Mammary epithelial cell (primary cell): ENCODE data around the gene P2RX3.

ENCODE experiments used
- CTCF ChIP-seq, 2 donors: IDR thresholded peaks in 1 of 2; conservative IDR thresholded peaks in 1 of 2; 2 replicates each; pipeline ENCODE4 v1.5.1; 2011 to 2012; ENCODE audit warnings: inconsistent platforms in 2 of 2, low read length in 2 of 2, mild to moderate bottlenecking in 2 of 2, control low read depth in 1 of 2, low read depth in 1 of 2; ENCODE audit not compliant: insufficient read depth in 1 of 2; ENCODE audit errors: extremely low read depth in 1 of 2
- EZH2 ChIP-seq: IDR thresholded peaks from 2 replicates; pipeline ENCODE4 v1.6.1; 2012; ENCODE audit warnings: low read length, inconsistent platforms, borderline replicate concordance

GRCh38 chr11:57353036-57353435 lies 14.9 kb downstream of the P2RX3 start:
- TF ChIP-seq CTCF (conservative IDR thresholded peaks at IDR 0.05 in 1 of 2, IDR thresholded peaks at IDR 0.05 in 1 of 2; ENCODE audit: extremely low read depth in 1 of 2, insufficient read depth in 1 of 2, low read depth in 1 of 2, low read length in 2 of 2) (no peak), EZH2 (no peak)
